Cardiac muscle cell (in vitro differentiated cells and primary cell): ENCODE data around the gene NAA25. TPM values are rescaled to one million over a fixed set of nuclear protein-coding genes. Genes with fewer than 3 reads are reported as not detected.
A peak's percentile ranks its signal among the peaks of the same experiment; 100 is the strongest.
"Not testable (repeated sequence)": the region's sequence is repeated elsewhere in the genome, so short reads cannot be mapped to it uniquely, and the experiment has no call there.

Experiments used
- DNase-seq, 2 donors: peaks; one replicate each; pipeline versions ENCODE4 v3.0.0 to v3.0.0-alpha.2; 2010 to 2017; ENCODE audit warnings: low read depth in 1 of 2, low spot score in 1 of 2
- H3K27ac ChIP-seq: fragments of 200-600 bp; sonication (generic); 2 replicates; pipeline ENCODE4 v1.5.1; 2016
- H3K27me3 ChIP-seq: fragments of 200-600 bp; sonication (generic); 2 replicates; pipeline ENCODE4 v1.6.0; 2016; ENCODE audit warnings: control low read depth
- H3K36me3 ChIP-seq: fragments of 200-600 bp; sonication (generic); 2 replicates; pipeline ENCODE4 v1.5.1; 2016; ENCODE audit warnings: control low read depth
- H3K4me1 ChIP-seq: fragments of 200-600 bp; sonication (generic); 2 replicates; pipeline ENCODE4 v1.8.1; 2017; ENCODE audit warnings: low read depth, mild to moderate bottlenecking, mixed run types
- H3K4me3 ChIP-seq: fragments of 200-600 bp; sonication (generic); 2 replicates; pipeline ENCODE4 v1.5.1; 2016; ENCODE audit warnings: mild to moderate bottlenecking
- H3K9me3 ChIP-seq: fragments of 200-600 bp; sonication (generic); 2 replicates; pipeline ENCODE4 v1.5.1; 2017; ENCODE audit warnings: low read depth, mild to moderate bottlenecking, control low read depth
- polyA plus RNA-seq: library from polyadenylated mRNA; unstranded; fragments of >200 nt; fragmentation: Nextera tagmentation; extraction: Ambion mirVana; gene quantifications from 2 replicates; pipeline ENCODE4 v1.2.1, GENCODE V29; 2016
- total RNA-seq: library from RNA; depleted of rRNA; stranded (reverse); fragments of >200 nt; gene quantifications from 2 replicates; pipeline ENCODE4 v1.2.3, GENCODE V29; 2016
- TF ChIP-seq, protein P1 (sequence below): IDR thresholded peaks from 2 replicates; pipeline ENCODE4 v1.5.1; 2012; ENCODE audit warnings: low read depth, mild to moderate bottlenecking, low read length

The NAA25 gene
- total and polyA plus RNA-seq, 2 experiments from 2014 or later: 25.9 to 30.6 TPM

DNA sequence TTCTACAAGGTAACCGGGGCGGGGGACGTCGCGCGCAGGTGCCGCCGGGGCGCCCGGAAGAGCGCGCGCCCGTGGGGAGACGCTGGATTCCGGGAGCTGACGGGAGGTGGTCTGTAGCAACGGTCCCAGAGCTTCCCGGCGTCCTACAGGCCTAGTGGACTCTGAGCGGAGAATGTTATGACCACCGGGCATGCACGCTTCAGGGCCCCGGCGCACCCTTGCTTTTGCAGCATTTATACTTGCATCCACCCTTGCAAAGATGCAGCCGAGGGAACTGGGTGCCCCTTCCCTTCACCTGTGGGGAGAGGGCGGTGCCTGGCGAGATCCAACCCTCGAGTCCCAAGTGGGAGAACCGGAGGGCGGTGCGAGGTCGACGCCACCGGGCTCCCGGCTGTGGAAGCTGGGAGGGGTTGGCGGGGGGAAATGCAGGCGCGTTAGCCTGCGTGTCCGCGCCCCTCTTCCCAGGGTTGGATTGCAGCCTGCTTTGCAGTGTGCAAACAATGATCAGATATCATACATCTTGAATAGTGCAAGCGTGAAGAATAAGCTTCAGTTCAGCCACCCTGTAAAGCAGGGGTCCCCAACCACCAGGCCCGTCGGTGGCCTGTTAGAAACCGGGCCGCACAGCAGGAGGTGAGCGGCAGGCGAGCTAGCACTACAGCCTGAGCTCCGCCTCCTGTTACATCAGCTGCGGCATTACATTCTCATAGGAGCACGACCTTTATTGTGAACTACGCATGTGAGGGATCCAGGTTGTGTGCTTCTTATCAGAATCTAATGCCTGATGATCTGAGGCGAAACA lies 94.8 kb downstream of the NAA25 start:
- H3K4me1 ChIP-seq: peaks cover 10% of the 10 kb centered on the region
- H3K27ac ChIP-seq: peak overlapping the region; percentile 96
- peaks cover 6% of the 10 kb centered on the region for H3K36me3 ChIP-seq
- peak; percentile 74 to 84 for DNase-seq
- no peaks in the 10 kb centered on the region for H3K27me3 ChIP-seq
- TF ChIP-seq, protein P1, sequence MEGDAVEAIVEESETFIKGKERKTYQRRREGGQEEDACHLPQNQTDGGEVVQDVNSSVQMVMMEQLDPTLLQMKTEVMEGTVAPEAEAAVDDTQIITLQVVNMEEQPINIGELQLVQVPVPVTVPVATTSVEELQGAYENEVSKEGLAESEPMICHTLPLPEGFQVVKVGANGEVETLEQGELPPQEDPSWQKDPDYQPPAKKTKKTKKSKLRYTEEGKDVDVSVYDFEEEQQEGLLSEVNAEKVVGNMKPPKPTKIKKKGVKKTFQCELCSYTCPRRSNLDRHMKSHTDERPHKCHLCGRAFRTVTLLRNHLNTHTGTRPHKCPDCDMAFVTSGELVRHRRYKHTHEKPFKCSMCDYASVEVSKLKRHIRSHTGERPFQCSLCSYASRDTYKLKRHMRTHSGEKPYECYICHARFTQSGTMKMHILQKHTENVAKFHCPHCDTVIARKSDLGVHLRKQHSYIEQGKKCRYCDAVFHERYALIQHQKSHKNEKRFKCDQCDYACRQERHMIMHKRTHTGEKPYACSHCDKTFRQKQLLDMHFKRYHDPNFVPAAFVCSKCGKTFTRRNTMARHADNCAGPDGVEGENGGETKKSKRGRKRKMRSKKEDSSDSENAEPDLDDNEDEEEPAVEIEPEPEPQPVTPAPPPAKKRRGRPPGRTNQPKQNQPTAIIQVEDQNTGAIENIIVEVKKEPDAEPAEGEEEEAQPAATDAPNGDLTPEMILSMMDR: no peak
- H3K4me3 ChIP-seq: peak overlapping the region; percentile 78
- H3K9me3 ChIP-seq: no peaks in the 10 kb centered on the region

DNA sequence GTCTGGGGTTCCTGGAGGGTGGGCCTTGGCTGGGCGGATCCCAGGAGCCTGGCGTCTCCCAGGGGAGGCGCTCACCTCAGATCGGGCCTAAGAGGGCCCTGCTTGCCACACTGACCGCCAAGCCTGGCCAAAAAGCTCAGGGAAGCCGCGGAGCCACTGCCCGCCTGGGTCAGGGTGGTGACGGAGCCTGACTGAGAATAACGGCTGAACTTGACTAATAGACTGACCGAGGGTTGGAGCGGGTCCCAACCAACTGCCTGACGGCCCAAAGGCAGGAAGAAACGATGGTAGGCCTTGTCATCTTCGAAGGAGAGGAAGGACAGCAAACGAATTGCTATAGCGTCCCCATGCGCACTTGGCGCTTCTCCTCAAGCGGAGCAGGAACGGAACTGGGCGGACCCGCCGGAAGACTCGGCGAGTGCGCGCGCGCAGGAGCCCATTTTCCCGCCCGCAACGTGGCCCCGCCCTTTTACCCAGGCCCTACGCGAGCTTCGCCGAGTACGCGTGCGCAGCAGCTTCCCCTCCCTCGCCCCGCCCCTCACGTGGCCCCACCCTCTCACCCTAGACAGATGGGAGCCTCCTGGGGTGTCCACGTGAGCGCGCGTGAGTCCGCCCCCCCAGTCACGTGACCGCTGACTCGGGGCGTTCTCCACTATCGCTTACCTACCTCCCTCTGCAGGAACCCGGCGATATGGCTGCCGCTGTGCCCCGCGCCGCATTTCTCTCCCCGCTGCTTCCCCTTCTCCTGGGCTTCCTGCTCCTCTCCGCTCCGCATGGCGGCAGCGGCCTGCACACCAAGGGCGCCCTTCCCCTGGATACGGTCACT lies 95.6 kb downstream of the NAA25 start, which contains the start of the genes ERP29 and TMEM116:
Gene ERP29, plus strand, starts transcription at position 652 of the 826 bp plus-strand sequence. Its CDS starts 40 bp downstream, at position 692.
Gene TMEM116, minus strand, starts transcription at position 391 of the 826 bp plus-strand sequence. CDS start 7,895 bp downstream, outside the sequence.
- Histone ChIP-seq H3K4me1 (peaks cover 10% of the 10 kb centered on the region), H3K27ac (peak within 1 kb of the TSS; percentile 96), H3K9me3 (no peaks in the 10 kb centered on the region), H3K4me3 (peak within 1 kb of the TSS; percentile 78), H3K36me3 (peaks cover 6% of the 10 kb centered on the region), H3K27me3 (no peaks in the 10 kb centered on the region)
- DNase-seq: peak; percentile 99
- TF ChIP-seq, protein P1: peak; percentile 44

DNA sequence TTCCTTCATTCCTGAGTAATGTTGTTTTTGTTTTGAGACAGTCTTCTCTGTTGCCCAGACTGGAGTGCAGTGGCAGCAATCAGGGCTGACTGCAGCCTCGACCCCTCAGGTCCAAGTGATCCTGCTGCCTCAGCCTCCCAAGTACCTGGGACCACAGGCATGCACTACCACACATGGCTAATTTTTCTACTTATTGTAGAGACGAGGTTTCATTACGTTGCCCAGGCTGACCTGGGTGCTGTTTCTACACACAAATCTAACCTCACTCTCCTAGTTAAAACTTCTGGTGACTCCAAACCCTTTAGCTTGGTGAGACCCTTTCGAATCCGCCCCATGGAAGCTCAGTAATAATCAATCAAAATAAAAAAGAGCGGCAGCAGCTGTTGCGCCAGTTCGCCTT lies 96.9 kb downstream of the NAA25 start:
- no peak for DNase-seq
- TF ChIP-seq, protein P1: no peak
- no peaks in the 10 kb centered on the region for H3K27me3 ChIP-seq
- peaks cover 6% of the 10 kb centered on the region for H3K36me3 ChIP-seq
- no peaks in the 10 kb centered on the region for H3K9me3 ChIP-seq
- H3K4me1 ChIP-seq: peaks cover 10% of the 10 kb centered on the region
- peak overlapping the region; percentile 78 for H3K4me3 ChIP-seq
- H3K27ac ChIP-seq: peak overlapping the region; percentile 93

DNA sequence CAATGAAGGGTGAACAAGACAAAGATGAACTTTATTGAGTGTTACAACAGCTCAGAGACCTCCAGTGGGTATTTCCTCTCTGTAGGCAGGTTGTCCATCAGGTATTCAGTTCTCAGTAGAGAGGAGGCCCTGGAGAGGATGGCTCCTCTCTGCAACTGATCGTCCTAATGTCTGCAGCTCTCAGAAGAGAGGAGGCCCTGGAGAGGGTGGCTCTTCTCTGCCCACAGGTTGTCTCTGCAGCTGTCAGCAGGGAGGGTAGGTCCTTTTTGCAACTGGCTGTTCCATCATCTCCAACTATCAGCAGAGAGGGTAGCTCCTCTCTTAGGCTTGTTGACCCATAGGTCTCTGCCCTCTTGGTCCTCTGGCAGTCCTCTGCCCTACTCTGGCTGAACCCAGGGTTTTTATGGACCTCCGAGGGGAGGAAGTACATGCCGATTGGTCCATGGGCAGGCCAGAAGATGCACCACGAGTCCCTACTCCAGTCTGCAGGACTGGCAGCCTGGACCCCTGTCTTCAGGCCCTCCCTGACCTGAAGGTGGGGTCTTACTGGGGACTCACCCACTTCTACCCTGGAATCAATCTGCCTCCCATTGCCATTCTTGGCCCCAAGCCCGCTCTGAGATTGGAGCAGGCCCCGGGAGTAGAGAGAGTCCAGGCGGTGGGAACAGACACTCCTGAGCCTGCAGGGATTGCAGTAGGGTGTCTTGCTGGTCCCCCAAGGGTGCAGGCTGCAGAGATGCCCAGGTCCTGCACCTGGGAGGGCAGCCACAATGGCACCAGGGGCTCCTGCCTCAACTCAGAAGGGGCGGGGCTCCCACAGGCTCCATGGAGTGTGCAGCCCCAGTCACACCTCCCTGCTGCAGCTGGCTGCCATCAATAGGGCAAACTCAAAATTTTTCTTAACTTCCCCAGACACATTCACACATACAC lies 97.9 kb downstream of the NAA25 start:
- no peak for DNase-seq
- H3K36me3 ChIP-seq: no peaks in the 10 kb centered on the region
- no peak overlapping the region for H3K27ac ChIP-seq
- no peaks in the 10 kb centered on the region for H3K9me3 ChIP-seq
- no peaks in the 10 kb centered on the region for H3K27me3 ChIP-seq
- H3K4me3 ChIP-seq: no peak overlapping the region
- peaks cover 13% of the 10 kb centered on the region for H3K4me1 ChIP-seq
- TF ChIP-seq, protein P1: no peak

DNA sequence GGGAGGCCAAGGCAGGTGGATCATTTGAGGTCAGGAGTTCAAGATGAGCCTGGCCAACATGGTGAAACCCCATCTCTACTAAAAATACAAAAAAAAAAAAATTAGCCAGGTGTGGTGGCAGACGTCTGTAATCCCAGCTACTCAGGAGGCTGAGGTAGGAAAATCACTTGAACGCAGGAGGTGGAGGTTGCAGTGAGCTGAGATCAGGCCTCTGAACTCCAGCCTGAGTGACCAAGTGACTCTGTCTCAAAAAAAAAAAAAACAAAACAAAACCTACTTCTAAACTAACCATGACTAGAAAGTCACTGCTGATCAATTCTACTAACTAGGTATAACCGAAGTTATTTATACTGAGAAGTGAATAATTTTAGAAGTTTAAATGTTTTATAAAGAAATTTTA lies 99.0 kb downstream of the NAA25 start:
- H3K4me1 ChIP-seq: peaks cover 16% of the 10 kb centered on the region
- not testable (repeated sequence) for DNase-seq, H3K36me3 ChIP-seq, H3K9me3 ChIP-seq, H3K27ac ChIP-seq, H3K27me3 ChIP-seq, H3K4me3 ChIP-seq
